ENCODE measurements around the gene AHDC1.

GRCh38 chr1:27552911-27553420 lies 51.0 kb downstream of the AHDC1 start:
- TF ChIP-seq CTCF (IDR thresholded peaks at IDR 0.05) (no peak), RNF2 (IDR thresholded peaks at IDR 0.05; ENCODE audit: borderline replicate concordance, low read depth) (no peak), SREBF2 (IDR thresholded peaks at IDR 0.05) (no peak), MAX (IDR thresholded peaks at IDR 0.05) (no peak), EP300 (IDR thresholded peaks at IDR 0.05) (no peak), ZC3H11A (IDR thresholded peaks at IDR 0.05) (no peak), POLR2A (IDR thresholded peaks at IDR 0.05; ENCODE audit: low read length) (no peak), HOXA7 (CRISPR knock-in tag; IDR thresholded peaks at IDR 0.05) (no peak), HDAC2 (IDR thresholded peaks at IDR 0.05) (no peak), CEBPB (IDR thresholded peaks at IDR 0.05) (no peak), ZFP36 (IDR thresholded peaks at IDR 0.05; ENCODE audit: borderline replicate concordance, partially characterized antibody) (no peak)

Measured in A549 (cell line).